SK-N-MC (cell line): ENCODE data around the gene GNAO1.

ENCODE experiments used
- EZH2 ChIP-seq: fragments of 200-600 bp; sonication (generic); IDR thresholded peaks from one replicate; pipeline ENCODE4 v1.6.1; 2017; ENCODE audit warnings: antibody characterized with exemption
- FOXP2 ChIP-seq: optimal IDR thresholded peaks from 2 replicates; pipeline ENCODE3; 2011; ENCODE audit warnings: mild to moderate bottlenecking, moderate library complexity; ENCODE audit not compliant: insufficient read depth; ENCODE audit errors: extremely low read length, control extremely low read depth
- POLR2AphosphoS5 ChIP-seq: IDR thresholded peaks from 2 replicates; pipeline ENCODE4 v1.6.1; 2012; ENCODE audit warnings: mild to moderate bottlenecking, low read depth, low read length, borderline replicate concordance

DNA sequence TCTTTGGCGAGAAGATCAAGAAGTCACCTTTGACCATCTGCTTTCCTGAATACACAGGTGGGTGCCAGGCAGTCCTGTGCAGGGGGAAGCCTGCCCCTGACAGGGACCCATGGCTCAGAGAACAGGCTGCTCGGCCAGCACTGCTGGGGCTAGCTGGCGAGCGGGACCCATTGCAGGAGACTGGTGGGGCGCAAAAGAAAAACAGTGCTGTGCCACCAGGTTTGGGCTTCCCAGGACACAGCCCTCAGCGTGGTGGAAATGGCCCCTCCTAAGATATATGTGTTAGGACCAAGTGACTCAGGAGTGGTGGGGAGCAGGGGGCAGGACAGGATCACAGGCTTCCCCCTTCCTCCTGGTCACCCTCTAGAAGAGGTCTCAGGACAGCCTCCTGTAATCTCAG is 160.2 kb downstream of the GNAO1 start:
- TF ChIP-seq POLR2AphosphoS5: no peak
- TF ChIP-seq EZH2: no peak
- TF ChIP-seq FOXP2: no peak
